GM12874 (cell line): ENCODE results near the gene LCNL1.

ENCODE experiments used
- TF ChIP-seq, protein P1 (sequence below): IDR thresholded peaks from 2 replicates; pipeline ENCODE4 v1.5.1; 2011; ENCODE audit warnings: low read depth, mild to moderate bottlenecking, control low read depth, low read length, moderate library complexity; ENCODE audit not compliant: insufficient read depth

The LCNL1 gene

DNA sequence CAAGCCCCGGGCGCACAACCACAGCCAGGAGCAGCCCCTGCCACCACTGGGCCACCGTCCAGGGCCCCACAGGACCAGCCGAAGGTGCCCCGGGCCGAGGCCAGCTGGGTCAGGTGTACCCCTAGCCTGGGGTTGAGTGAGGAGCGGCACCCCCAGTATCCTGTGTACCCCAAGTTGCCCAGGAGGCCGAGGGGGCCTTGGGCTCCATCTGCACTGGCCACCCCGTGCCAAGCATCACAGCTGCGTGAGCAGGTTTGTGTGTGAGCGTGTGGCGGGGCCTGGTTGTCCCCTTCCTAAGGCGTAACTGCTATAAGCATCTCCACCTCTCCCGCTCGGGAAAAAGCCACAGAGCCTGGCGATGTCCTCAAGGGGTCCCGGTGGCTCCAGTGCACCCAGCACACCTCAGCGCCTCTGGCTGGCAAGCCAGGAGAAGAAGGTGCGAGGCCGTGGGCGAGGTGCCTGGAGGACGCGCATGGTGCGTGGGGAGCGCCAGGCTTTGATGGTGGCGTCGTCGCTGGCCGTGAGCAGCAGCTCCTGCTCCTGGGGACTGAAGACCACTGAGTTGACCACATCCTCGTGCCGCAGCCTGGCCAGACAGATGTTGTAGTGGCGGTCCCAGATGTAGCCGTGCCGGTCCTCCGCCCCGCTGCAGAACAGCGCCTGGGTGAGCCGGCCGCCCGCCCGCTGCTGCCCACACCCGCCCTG, 42.1 kb upstream of the LCNL1 start:
- TF ChIP-seq, protein P1, sequence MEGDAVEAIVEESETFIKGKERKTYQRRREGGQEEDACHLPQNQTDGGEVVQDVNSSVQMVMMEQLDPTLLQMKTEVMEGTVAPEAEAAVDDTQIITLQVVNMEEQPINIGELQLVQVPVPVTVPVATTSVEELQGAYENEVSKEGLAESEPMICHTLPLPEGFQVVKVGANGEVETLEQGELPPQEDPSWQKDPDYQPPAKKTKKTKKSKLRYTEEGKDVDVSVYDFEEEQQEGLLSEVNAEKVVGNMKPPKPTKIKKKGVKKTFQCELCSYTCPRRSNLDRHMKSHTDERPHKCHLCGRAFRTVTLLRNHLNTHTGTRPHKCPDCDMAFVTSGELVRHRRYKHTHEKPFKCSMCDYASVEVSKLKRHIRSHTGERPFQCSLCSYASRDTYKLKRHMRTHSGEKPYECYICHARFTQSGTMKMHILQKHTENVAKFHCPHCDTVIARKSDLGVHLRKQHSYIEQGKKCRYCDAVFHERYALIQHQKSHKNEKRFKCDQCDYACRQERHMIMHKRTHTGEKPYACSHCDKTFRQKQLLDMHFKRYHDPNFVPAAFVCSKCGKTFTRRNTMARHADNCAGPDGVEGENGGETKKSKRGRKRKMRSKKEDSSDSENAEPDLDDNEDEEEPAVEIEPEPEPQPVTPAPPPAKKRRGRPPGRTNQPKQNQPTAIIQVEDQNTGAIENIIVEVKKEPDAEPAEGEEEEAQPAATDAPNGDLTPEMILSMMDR, result no peak

- TF ChIP-seq, protein P1, result no peak
Measured at GRCh38 chr9:136941231-136942111, 41.3 kb upstream of the LCNL1 start.

GRCh38 chr9:136942112-136942880, 40.5 kb upstream of the LCNL1 start:
- TF ChIP-seq, protein P1, result no peak

DNA sequence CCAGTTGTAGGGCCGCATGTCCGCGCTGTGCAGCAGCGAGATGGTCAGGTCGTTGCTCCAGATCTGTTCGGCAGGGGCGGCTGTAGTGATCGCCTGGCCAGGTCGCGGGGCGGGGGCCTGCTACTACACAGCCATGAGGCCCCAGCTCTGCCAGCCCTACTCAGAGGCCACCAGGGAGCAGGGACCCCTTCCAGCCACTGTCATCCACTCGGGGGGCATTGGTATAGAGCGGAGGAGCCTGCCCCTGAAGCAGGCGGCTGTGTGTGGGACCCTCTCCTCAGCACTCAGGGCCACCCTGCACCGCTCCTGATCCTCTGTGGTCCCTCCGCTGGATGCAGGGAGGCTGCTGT, 39.9 kb upstream of the LCNL1 start:
- TF ChIP-seq, protein P1, result no peak

GRCh38 chr9:136943291-136944211, 39.2 kb upstream of the LCNL1 start:
- TF ChIP-seq, protein P1, result no peak

DNA sequence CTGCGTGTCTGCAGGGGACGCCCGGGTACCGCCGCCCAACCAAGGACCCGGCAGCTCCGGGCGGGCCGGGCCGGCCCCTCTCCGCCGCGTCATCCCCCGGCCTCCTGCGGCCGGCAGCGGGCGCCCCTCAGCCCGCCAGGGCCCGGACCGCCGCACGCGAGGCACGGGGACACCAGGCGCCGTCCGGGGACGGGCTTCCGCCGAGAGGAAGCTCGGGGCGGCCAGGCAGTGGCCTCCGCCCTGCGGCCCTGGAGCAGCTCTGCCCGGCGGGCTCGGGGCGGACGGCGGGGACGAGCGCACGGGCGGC, 38.6 kb upstream of the LCNL1 start:
- TF ChIP-seq, protein P1, result no peak; the same call in 1 of the 2 replicates
